Hepatocyte (in vitro differentiated cells): Measurements from ENCODE around the gene BRCA1. TPM values are rescaled to one million over a fixed set of nuclear protein-coding genes. Genes with fewer than 3 reads are reported as not detected.

ENCODE experiments used
- DNase-seq: peaks from one replicate; pipeline ENCODE4 v3.0.0-alpha.2; 2016; ENCODE audit warnings: low spot score
- H2AFZ ChIP-seq: fragments of 200-600 bp; sonication (generic); 2 replicates; pipeline ENCODE4 v1.6.0; 2016; ENCODE audit warnings: antibody characterized with exemption, mild to moderate bottlenecking
- H3K27ac ChIP-seq: fragments of 200-600 bp; sonication (generic); 2 replicates; pipeline ENCODE4 v1.5.1; 2016; ENCODE audit warnings: mild to moderate bottlenecking
- H3K27me3 ChIP-seq: fragments of 200-600 bp; sonication (generic); 2 replicates; pipeline ENCODE4 v1.6.1; 2016
- H3K36me3 ChIP-seq: fragments of 200-600 bp; sonication (generic); replicated peaks from 2 replicates; pipeline ENCODE4 v1.5.1; 2016; ENCODE audit warnings: low read depth; ENCODE audit not compliant: insufficient read depth
- H3K4me1 ChIP-seq: fragments of 200-600 bp; sonication (generic); 2 replicates; pipeline ENCODE4 v1.5.1; 2016; ENCODE audit warnings: mild to moderate bottlenecking, moderate library complexity; ENCODE audit not compliant: insufficient read depth
- H3K4me2 ChIP-seq: fragments of 200-600 bp; sonication (generic); 2 replicates; pipeline ENCODE4 v1.6.0; 2016
- H3K4me3 ChIP-seq: fragments of 200-600 bp; sonication (generic); 2 replicates; pipeline ENCODE4 v1.5.1; 2016; ENCODE audit warnings: mild to moderate bottlenecking
- H3K79me2 ChIP-seq: fragments of 200-600 bp; sonication (generic); 2 replicates; pipeline ENCODE4 v1.6.0; 2017; ENCODE audit warnings: mild to moderate bottlenecking
- H3K9me2 ChIP-seq: fragments of 200-600 bp; sonication (generic); replicated peaks from 2 replicates; pipeline ENCODE4 v1.6.0; 2017; ENCODE audit warnings: mild to moderate bottlenecking; ENCODE audit not compliant: insufficient read depth
- H3K9me3 ChIP-seq: fragments of 200-600 bp; sonication (generic); 2 replicates; pipeline ENCODE4 v1.5.1; 2016; ENCODE audit warnings: low read depth, mild to moderate bottlenecking
- H4K20me1 ChIP-seq: fragments of 200-600 bp; sonication (generic); 2 replicates; pipeline ENCODE4 v1.6.0; 2016; ENCODE audit warnings: mild to moderate bottlenecking; ENCODE audit not compliant: insufficient read depth, poor library complexity, severe bottlenecking
- EZH2 ChIP-seq: fragments of 200-600 bp; sonication (generic); IDR thresholded peaks from 2 replicates; pipeline ENCODE4 v1.6.1; 2016; ENCODE audit warnings: antibody characterized with exemption, mild to moderate bottlenecking, borderline replicate concordance
- EZH2phosphoT487 ChIP-seq: fragments of 200-600 bp; sonication (generic); IDR thresholded peaks from one replicate; pipeline ENCODE4 v1.6.1; 2018; ENCODE audit warnings: antibody characterized with exemption, mild to moderate bottlenecking, low read depth, moderate library complexity; ENCODE audit not compliant: unreplicated experiment, severe bottlenecking
- WGBS: methylation state at CpG from one replicate; pipeline ENCODE4 v1.1.6; 2016; ENCODE audit warnings: low lambda C conversion rate; ENCODE audit errors: missing lambda C conversion rate; 5-methylcytosine and 5-hydroxymethylcytosine counted together
- polyA plus RNA-seq: library from polyadenylated mRNA; unstranded; fragments of >200 nt; fragmentation: Nextera tagmentation; extraction: Ambion mirVana; gene quantifications from 2 replicates; pipeline ENCODE4 v1.2.1, GENCODE V29; 2016
- total RNA-seq: library from RNA; depleted of rRNA; stranded (reverse); fragments of >200 nt; gene quantifications from 2 replicates; pipeline ENCODE4 v1.2.3, GENCODE V29; 2014
- TF ChIP-seq, protein P1 (sequence below): fragments of 200-600 bp; sonication (generic); IDR thresholded peaks from 2 replicates; pipeline ENCODE4 v1.5.1; 2016; ENCODE audit warnings: antibody characterized with exemption, mild to moderate bottlenecking; ENCODE audit not compliant: poor library complexity

The BRCA1 gene
- total and polyA plus RNA-seq, 2 experiments from 2014 or later: 7.0 to 8.0 TPM

DNA sequence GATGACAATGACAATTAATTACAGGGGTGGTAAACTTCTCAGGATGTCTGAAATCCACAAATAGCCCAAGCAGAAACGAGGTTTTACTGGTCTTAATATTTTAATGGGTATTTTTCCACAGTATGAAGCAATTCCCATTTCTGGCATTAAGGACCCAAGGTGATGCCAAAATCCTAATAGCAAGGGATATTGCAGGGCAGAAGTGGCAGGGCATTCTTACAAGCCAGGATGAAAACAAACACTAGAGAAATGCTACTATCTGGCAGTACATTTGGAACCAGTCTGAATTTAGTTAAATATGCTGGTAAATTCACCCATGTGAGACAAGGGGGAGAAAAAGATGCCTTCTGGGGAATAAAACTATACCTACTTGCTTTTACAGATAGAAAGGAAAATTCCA, 54.9 kb downstream of the BRCA1 start:
- no peaks in the 10 kb centered on the region for H3K79me2 ChIP-seq
- H3K4me1 ChIP-seq: no peaks in the 10 kb centered on the region
- no peak overlapping the region for H2AFZ ChIP-seq
- no peak for DNase-seq
- H3K36me3 ChIP-seq: no peaks in the 10 kb centered on the region
- no peak overlapping the region for H3K4me3 ChIP-seq
- H3K4me2 ChIP-seq: no peak overlapping the region
- H3K9me2 ChIP-seq: no peaks in the 10 kb centered on the region
- no peaks in the 10 kb centered on the region for H3K9me3 ChIP-seq
- TF ChIP-seq, protein P1, sequence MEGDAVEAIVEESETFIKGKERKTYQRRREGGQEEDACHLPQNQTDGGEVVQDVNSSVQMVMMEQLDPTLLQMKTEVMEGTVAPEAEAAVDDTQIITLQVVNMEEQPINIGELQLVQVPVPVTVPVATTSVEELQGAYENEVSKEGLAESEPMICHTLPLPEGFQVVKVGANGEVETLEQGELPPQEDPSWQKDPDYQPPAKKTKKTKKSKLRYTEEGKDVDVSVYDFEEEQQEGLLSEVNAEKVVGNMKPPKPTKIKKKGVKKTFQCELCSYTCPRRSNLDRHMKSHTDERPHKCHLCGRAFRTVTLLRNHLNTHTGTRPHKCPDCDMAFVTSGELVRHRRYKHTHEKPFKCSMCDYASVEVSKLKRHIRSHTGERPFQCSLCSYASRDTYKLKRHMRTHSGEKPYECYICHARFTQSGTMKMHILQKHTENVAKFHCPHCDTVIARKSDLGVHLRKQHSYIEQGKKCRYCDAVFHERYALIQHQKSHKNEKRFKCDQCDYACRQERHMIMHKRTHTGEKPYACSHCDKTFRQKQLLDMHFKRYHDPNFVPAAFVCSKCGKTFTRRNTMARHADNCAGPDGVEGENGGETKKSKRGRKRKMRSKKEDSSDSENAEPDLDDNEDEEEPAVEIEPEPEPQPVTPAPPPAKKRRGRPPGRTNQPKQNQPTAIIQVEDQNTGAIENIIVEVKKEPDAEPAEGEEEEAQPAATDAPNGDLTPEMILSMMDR: no peak
- TF ChIP-seq EZH2phosphoT487 (no peak), EZH2 (no peak)
- no peaks in the 10 kb centered on the region for H3K27me3 ChIP-seq
- H3K27ac ChIP-seq: no peak overlapping the region
- H4K20me1 ChIP-seq: no peaks in the 10 kb centered on the region
- WGBS: 100% methylated on average over 1 of the region's 1 CpG

DNA sequence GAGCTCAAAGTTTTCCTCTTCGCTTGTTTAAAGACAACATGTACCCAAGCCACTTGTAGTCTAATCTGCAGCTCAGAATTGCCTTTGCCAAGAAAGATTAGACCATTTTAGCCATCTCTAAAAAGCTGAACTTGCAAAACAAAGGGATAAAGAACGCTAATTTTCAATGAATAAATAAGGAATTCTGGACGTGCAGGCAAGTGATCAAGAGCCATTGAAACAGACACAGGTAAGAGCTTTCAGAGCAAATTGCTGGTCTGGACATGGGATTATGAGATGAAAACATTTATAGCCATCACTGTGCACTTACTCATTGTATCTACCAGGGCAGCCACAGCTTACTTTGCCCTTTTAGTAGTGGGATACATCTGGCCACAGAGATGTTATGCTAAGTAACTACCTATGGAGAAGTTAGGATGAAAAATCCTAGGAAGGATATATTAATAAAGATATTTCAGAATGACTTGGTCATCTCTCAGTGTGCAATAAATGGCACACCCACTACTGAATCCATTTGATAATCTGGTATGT, 55.7 kb downstream of the BRCA1 start:
- TF ChIP-seq EZH2phosphoT487: no peak
- H3K4me2 ChIP-seq: no peak overlapping the region

DNA sequence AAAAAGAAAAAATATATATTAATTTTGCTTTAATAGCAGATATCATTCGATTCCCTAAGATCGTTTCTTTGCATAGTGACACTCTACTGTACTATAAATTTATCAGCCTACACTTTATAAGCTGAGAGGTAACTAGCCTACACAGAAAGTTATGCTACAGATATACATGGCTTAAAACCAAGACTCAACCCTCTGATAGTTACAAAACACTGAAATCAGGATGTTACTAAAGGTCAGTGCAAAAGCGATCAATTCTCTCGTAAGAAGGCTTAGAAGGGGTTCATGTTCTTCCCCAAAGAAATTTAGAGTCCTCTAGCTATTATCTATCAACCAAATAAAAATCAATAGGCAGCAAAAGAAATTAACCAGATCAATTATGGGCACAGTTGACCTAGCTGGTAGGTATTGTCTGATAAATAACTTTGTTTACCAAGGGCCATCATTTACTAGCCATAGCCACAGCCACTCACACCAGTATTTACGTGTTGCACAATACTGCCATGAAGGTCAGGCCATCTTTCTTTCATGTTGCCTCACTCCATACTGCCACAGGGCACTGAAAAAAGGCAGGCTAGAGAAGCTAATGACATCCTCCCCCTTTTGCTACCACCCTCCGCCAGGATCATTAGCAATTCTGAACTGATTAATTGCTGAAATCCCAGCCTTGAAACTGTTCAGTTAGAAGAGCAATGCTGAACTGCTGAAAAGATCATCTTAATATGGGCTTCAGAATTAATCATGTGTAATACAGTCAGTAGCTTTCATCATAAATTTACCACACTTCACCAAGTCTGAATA, 56.4 kb downstream of the BRCA1 start:
- Histone ChIP-seq H3K36me3 (no peaks in the 10 kb centered on the region), H3K27ac (no peak overlapping the region), H3K79me2 (no peaks in the 10 kb centered on the region), H3K9me2 (no peaks in the 10 kb centered on the region), H4K20me1 (no peaks in the 10 kb centered on the region), H3K4me3 (no peak overlapping the region), H3K4me1 (no peaks in the 10 kb centered on the region), H2AFZ (no peak overlapping the region), H3K4me2 (no peak overlapping the region), H3K27me3 (no peaks in the 10 kb centered on the region), H3K9me3 (no peaks in the 10 kb centered on the region)
- DNase-seq: peak; percentile 9
- WGBS: 89% methylated on average over 6 of the region's 6 CpGs
- TF ChIP-seq, protein P1: no peak
- TF ChIP-seq EZH2phosphoT487 (no peak), EZH2 (no peak)

More for the DNA sequence above, 55.7 kb downstream of the BRCA1 start:
- no peak overlapping the region for H3K27ac ChIP-seq
- no peak for DNase-seq
- H3K79me2 ChIP-seq: no peaks in the 10 kb centered on the region
- H3K4me3 ChIP-seq: no peak overlapping the region
- no peak overlapping the region for H2AFZ ChIP-seq
- no peaks in the 10 kb centered on the region for H3K9me2 ChIP-seq
- H4K20me1 ChIP-seq: no peaks in the 10 kb centered on the region
- H3K4me1 ChIP-seq: no peaks in the 10 kb centered on the region
- WGBS: 86% methylated on average over 3 of the region's 3 CpGs
- H3K9me3 ChIP-seq: no peaks in the 10 kb centered on the region
- no peaks in the 10 kb centered on the region for H3K27me3 ChIP-seq
- H3K36me3 ChIP-seq: no peaks in the 10 kb centered on the region

DNA sequence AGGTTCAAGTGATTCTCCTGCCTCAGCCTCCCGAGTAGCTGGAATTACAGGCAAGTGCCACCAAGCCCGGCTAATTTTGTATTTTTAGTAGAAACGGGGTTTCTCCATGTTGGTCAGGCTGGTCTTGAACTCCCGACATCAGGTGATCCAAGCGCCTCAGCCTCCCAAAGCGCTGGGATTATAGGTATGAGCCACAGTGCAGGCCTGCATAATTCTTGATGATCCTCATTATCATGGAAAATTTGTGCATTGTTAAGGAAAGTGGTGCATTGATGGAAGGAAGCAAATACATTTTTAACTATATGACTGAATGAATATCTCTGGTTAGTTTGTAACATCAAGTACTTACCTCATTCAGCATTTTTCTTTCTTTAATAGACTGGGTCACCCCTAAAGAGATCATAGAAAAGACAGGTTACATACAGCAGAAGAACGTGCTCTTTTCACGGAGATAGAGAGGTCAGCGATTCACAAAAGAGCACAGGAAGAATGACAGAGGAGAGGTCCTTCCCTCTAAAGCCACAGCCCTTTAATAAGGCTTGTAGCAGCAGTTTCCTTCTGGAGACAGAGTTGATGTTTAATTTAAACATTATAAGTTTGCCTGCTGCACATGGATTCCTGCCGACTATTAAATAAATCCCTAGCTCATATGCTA, 62.1 kb downstream of the BRCA1 start:
- H3K4me3 ChIP-seq: no peak overlapping the region
- no peaks in the 10 kb centered on the region for H3K27me3 ChIP-seq
- H4K20me1 ChIP-seq: no peaks in the 10 kb centered on the region
- no peaks in the 10 kb centered on the region for H3K9me2 ChIP-seq
- whole genome bisulfite sequencing: 92% methylated on average over 10 of the region's 10 CpGs
- TF ChIP-seq EZH2: no peak
- TF ChIP-seq, protein P1: no peak
- no peak for TF ChIP-seq EZH2phosphoT487
- DNase-seq: no peak
- H3K4me1 ChIP-seq: no peaks in the 10 kb centered on the region
- no peak overlapping the region for H3K27ac ChIP-seq
- H3K4me2 ChIP-seq: no peak overlapping the region
- H2AFZ ChIP-seq: no peak overlapping the region
- H3K79me2 ChIP-seq: no peaks in the 10 kb centered on the region
- H3K36me3 ChIP-seq: no peaks in the 10 kb centered on the region
- no peaks in the 10 kb centered on the region for H3K9me3 ChIP-seq
